ENCODE measurements around the gene ZFPL1. TPM values are rescaled to one million over a fixed set of nuclear protein-coding genes. Genes with fewer than 3 reads are reported as not detected.
A peak's percentile ranks its signal among the peaks of the same experiment; 100 is the strongest.

Gene ZFPL1
- total and polyA plus RNA-seq, 9 of the 15 experiments (the other 6 are each of a cell fraction or from before 2014, with no cell fraction given) = 3.7 to 37.5 (median 22.7) TPM

- TF ChIP-seq, protein P1, sequence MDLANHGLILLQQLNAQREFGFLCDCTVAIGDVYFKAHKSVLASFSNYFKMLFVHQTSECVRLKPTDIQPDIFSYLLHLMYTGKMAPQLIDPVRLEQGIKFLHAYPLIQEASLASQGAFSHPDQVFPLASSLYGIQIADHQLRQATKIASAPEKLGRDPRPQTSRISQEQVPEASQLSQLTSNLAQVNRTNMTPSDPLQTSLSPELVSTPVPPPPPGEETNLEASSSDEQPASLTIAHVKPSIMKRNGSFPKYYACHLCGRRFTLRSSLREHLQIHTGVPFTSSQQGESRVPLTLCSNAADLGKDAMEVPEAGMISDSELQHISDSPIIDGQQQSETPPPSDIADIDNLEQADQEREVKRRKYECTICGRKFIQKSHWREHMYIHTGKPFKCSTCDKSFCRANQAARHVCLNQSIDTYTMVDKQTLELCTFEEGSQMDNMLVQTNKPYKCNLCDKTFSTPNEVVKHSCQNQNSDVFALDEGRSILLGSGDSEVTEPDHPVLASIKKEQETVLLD (IDR thresholded peaks at IDR 0.05) = 0 out of 2 replicates have a peak, but pooled peaks have one; percentile 25
- peak in 1 of 2 experiments; percentile 38; a peak in 1 of 4 replicates for TF ChIP-seq RCOR1 (IDR thresholded peaks at IDR 0.05; ENCODE audit: borderline replicate concordance in 1 of 2, low read depth in 2 of 2, low read length in 2 of 2)
- 0 out of 4 replicates have a peak, but pooled peaks of 1 of the 2 experiments have one; percentile 24 for TF ChIP-seq BCLAF1 (IDR thresholded peaks at IDR 0.05; ENCODE audit: borderline replicate concordance in 1 of 2, control insufficient read depth in 1 of 2, low read depth in 2 of 2, low read length in 1 of 2)
- TF ChIP-seq HNRNPK (IDR thresholded peaks at IDR 0.05; ENCODE audit: low read depth, low read length, poor library complexity, severe bottlenecking) = peak; percentile 30
- TF ChIP-seq PCBP2 (IDR thresholded peaks at IDR 0.05; ENCODE audit: low read depth, low read length, poor library complexity, severe bottlenecking) = no peak
- TF ChIP-seq ELF4 (CRISPR knock-in tag; IDR thresholded peaks at IDR 0.05) = no peak
- TF ChIP-seq SAFB (IDR thresholded peaks at IDR 0.05; ENCODE audit: borderline replicate concordance, low read depth, low read length) = peak; percentile 100
- no peak for TF ChIP-seq CBFA2T3 (IDR thresholded peaks at IDR 0.05)
- TF ChIP-seq FOXP4 (CRISPR knock-in tag; IDR thresholded peaks at IDR 0.05; ENCODE audit: borderline replicate concordance) = peak; percentile 47; the same call in 1 of the 2 replicates
- TF ChIP-seq BDP1 (IDR thresholded peaks at IDR 0.05; ENCODE audit: insufficient read depth, insufficient read length) = no peak
- TF ChIP-seq KDM5B (IDR thresholded peaks at IDR 0.05; ENCODE audit: insufficient replicate concordance, low read depth, low read length) = peak; percentile 39
- TF ChIP-seq NRF1 (conservative IDR thresholded peaks at IDR 0.05 in 1 of 2, IDR thresholded peaks at IDR 0.05 in 1 of 2) = peak; percentile 34 to 53; a peak in 3 of 4 replicates
- TF ChIP-seq KDM4B (IDR thresholded peaks at IDR 0.05; ENCODE audit: borderline replicate concordance in 2 of 2, low read depth in 1 of 2) = peak in 1 of 2 experiments; percentile 59; a peak in 1 of 4 replicates
- TF ChIP-seq GABPA (tag; conservative IDR thresholded peaks at IDR 0.05; ENCODE audit: low read depth) = peak; percentile 27; the same call in 1 of the 2 replicates
- no peak for TF ChIP-seq THAP7 (CRISPR knock-in tag; IDR thresholded peaks at IDR 0.05)
- peak; percentile 75 to 92 for TF ChIP-seq MAZ (CRISPR knock-in tag; conservative IDR thresholded peaks at IDR 0.05 in 1 of 2, IDR thresholded peaks at IDR 0.05 in 1 of 2)
- TF ChIP-seq SIRT6 (IDR thresholded peaks at IDR 0.05; ENCODE audit: low read depth, low read length) = no peak
Observed at GRCh38 chr11:65112546-65113360, 28.7 kb downstream of the ZFPL1 start (continued).

Data from K562 (cell line).